ENCODE results near the gene PERCC1.

Gene PERCC1

GRCh38 chr16:1430759-1431496 lies at the start of gene PERCC1:
PERCC1 (plus strand) TSS chr16:1431078; CDS start chr16:1432594, 1,516 bp downstream.
- no peak for DNase-seq (ENCODE audit: low spot score)

- DNase-seq (ENCODE audit: low spot score): no peak
Observed at GRCh38 chr16:1381612-1382406, 49.1 kb upstream of the PERCC1 start.

- no peak for DNase-seq (ENCODE audit: low spot score)
Observed at GRCh38 chr16:1383556-1383955, 47.3 kb upstream of the PERCC1 start.

- no peak for DNase-seq (ENCODE audit: low spot score)
Observed at GRCh38 chr16:1385232-1385631, 45.6 kb upstream of the PERCC1 start.

GRCh38 chr16:1387331-1387730 lies 43.5 kb upstream of the PERCC1 start:
- no peak for DNase-seq (ENCODE audit: low spot score)

- DNase-seq (ENCODE audit: low spot score): no peak
Observed at GRCh38 chr16:1389762-1390161, 41.1 kb upstream of the PERCC1 start.

GRCh38 chr16:1390239-1390779 lies 40.6 kb upstream of the PERCC1 start:
- DNase-seq (ENCODE audit: low spot score): no peak

- no peak for DNase-seq (ENCODE audit: low spot score)
Observed at GRCh38 chr16:1392826-1393225, 38.1 kb upstream of the PERCC1 start.

- DNase-seq (ENCODE audit: low spot score): no peak
Observed at GRCh38 chr16:1393613-1394176, 37.2 kb upstream of the PERCC1 start.

- DNase-seq (ENCODE audit: low spot score): no peak
Observed at GRCh38 chr16:1394367-1394951, 36.4 kb upstream of the PERCC1 start.

GRCh38 chr16:1395444-1396031 lies 35.3 kb upstream of the PERCC1 start:
- no peak for DNase-seq (ENCODE audit: low spot score)

- DNase-seq (ENCODE audit: low spot score): no peak
Observed at GRCh38 chr16:1397779-1398178, 33.1 kb upstream of the PERCC1 start.

GRCh38 chr16:1398351-1398750 lies 32.5 kb upstream of the PERCC1 start:
- DNase-seq (ENCODE audit: low spot score): no peak

GRCh38 chr16:1398826-1399581 lies 31.9 kb upstream of the PERCC1 start:
- DNase-seq (ENCODE audit: low spot score): no peak

GRCh38 chr16:1401061-1401757 lies 29.7 kb upstream of the PERCC1 start:
- DNase-seq (ENCODE audit: low spot score): no peak

- DNase-seq (ENCODE audit: low spot score): no peak
Observed at GRCh38 chr16:1401758-1402154, 29.1 kb upstream of the PERCC1 start.

- no peak for DNase-seq (ENCODE audit: low spot score)
Observed at GRCh38 chr16:1403036-1403435, 27.8 kb upstream of the PERCC1 start.

GRCh38 chr16:1403733-1404132 lies 27.1 kb upstream of the PERCC1 start:
- no peak for DNase-seq (ENCODE audit: low spot score)

- DNase-seq (ENCODE audit: low spot score): no peak
Observed at GRCh38 chr16:1407753-1408152, 23.1 kb upstream of the PERCC1 start.

- peak; percentile 93 for DNase-seq (ENCODE audit: low spot score)
Observed at GRCh38 chr16:1408171-1408837, 22.6 kb upstream of the PERCC1 start.
